ENCODE results near the gene AMPH. TPM values are rescaled to one million over a fixed set of nuclear protein-coding genes. Genes with fewer than 3 reads are reported as not detected.

The AMPH gene
- total RNA-seq, 3 donors from 2014 or later: 0.41 to 3.2 (median 1.2) TPM

DNA sequence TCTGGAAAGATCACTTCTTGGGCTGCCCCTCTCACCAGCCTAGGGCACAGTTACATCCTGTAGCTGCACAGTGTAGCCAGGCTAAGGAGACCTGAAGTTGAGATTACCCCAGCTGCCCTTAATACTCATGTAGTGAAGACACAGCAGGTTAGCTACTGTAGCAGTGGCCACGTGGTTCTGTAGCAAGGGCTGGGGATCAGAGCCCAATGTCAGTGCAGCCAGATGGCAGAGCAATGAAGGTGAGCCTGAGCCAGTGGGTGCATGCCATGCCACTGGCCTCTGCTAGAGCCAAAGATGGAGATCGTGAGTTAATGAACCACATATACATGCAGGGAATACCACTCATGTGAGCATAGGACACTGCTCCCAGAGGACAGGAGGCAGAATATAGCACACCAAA is 15.5 kb downstream of the AMPH start:
- intact Hi-C loops (cut with DNase I, micrococcal nuclease): no loop called here

DNA sequence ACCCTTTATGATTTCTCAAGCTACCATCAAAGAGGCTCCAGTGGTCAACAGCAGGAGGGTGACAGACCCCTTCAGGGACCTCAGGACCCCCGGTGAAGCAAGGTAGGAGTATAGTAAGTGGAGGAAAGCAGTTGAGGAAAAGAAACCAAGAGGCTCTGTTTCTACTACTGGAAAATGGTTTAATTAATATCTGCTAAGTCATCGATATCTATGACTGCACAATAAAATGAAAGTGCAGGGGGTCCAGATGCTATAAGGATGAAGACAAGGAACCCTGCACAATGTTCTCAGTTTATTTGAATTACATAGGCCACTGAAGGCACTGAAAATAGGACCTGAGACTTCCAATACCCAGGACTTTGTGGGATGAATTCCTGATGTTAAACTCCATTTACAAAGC is 23.7 kb downstream of the AMPH start:
- TF ChIP-seq, protein P1, sequence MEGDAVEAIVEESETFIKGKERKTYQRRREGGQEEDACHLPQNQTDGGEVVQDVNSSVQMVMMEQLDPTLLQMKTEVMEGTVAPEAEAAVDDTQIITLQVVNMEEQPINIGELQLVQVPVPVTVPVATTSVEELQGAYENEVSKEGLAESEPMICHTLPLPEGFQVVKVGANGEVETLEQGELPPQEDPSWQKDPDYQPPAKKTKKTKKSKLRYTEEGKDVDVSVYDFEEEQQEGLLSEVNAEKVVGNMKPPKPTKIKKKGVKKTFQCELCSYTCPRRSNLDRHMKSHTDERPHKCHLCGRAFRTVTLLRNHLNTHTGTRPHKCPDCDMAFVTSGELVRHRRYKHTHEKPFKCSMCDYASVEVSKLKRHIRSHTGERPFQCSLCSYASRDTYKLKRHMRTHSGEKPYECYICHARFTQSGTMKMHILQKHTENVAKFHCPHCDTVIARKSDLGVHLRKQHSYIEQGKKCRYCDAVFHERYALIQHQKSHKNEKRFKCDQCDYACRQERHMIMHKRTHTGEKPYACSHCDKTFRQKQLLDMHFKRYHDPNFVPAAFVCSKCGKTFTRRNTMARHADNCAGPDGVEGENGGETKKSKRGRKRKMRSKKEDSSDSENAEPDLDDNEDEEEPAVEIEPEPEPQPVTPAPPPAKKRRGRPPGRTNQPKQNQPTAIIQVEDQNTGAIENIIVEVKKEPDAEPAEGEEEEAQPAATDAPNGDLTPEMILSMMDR (IDR thresholded peaks at IDR 0.05): no peak
- DNase-seq (no peak), ATAC-seq (no peak)
- Histone ChIP-seq H3K36me3 (ENCODE audit: low read depth) (no peaks in the 10 kb centered on the region), H3K4me1 (ENCODE audit: low read depth) (no peaks in the 10 kb centered on the region), H3K9me3 (no peaks in the 10 kb centered on the region), H3K4me3 (no peak overlapping the region)
- intact Hi-C loops (cut with DNase I, micrococcal nuclease): no loop called here

More for the DNA sequence above, 15.5 kb downstream of the AMPH start:
- ATAC-seq (no peak), DNase-seq (no peak)
- TF ChIP-seq, protein P1 (IDR thresholded peaks at IDR 0.05): no peak
- H3K36me3 ChIP-seq (ENCODE audit: low read depth): no peaks in the 10 kb centered on the region
- H3K4me1 ChIP-seq (ENCODE audit: low read depth): no peaks in the 10 kb centered on the region
- no peak overlapping the region for H3K4me3 ChIP-seq
- H3K9me3 ChIP-seq: no peaks in the 10 kb centered on the region

DNA sequence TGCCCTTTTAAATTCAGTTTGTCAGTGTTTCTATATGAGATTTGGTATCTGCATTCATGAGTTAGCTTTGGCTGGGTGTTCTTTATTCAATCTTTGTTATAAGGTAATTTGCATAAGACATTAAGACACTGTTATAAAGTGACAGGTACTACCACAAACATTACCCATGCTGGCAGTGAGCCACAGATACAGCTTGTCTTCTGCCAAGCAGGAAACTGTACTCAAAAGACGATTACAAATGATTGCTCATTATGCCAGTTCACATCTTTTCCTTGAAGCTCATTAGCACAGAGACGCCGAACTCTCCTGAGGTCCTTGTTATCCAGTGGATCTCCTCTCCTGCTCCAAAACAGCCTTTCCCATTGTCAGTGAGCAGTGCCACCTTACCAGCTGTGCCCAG is 30.4 kb downstream of the AMPH start:
- Histone ChIP-seq H3K4me3 (no peak overlapping the region), H3K9me3 (no peaks in the 10 kb centered on the region), H3K4me1 (ENCODE audit: low read depth) (no peaks in the 10 kb centered on the region), H3K36me3 (ENCODE audit: low read depth) (no peaks in the 10 kb centered on the region)
- TF ChIP-seq, protein P1 (IDR thresholded peaks at IDR 0.05): no peak
- intact Hi-C loops (cut with DNase I, micrococcal nuclease): no loop called here
- ATAC-seq (no peak), DNase-seq (peak in 1 of 3 donors; percentile 16)

DNA sequence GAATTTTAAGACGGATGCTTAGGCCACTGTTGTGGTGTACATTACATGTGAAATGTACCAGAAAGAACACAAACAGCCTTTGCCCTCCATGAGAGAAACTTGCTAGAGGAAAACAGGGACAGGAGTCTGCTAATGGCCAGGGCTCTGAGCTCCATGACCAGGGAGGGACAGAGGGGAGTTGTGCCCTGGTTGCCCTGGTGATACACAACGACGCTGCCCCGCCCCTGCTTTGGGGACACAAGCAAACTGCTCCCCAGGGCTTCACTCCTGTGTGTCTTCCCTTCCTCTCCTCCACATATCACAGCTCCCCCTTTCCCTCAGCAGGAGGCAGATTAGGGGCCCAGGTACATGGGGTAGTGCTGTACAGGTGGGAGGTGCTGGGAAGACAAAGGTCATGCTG is 36.2 kb downstream of the AMPH start:
- ATAC-seq (no peak), DNase-seq (no peak)
- Histone ChIP-seq H3K4me1 (ENCODE audit: low read depth) (no peaks in the 10 kb centered on the region), H3K4me3 (no peak overlapping the region), H3K36me3 (ENCODE audit: low read depth) (no peaks in the 10 kb centered on the region), H3K9me3 (no peaks in the 10 kb centered on the region)
- intact Hi-C loops (cut with DNase I, micrococcal nuclease): no loop called here
- TF ChIP-seq, protein P1 (IDR thresholded peaks at IDR 0.05): no peak

DNA sequence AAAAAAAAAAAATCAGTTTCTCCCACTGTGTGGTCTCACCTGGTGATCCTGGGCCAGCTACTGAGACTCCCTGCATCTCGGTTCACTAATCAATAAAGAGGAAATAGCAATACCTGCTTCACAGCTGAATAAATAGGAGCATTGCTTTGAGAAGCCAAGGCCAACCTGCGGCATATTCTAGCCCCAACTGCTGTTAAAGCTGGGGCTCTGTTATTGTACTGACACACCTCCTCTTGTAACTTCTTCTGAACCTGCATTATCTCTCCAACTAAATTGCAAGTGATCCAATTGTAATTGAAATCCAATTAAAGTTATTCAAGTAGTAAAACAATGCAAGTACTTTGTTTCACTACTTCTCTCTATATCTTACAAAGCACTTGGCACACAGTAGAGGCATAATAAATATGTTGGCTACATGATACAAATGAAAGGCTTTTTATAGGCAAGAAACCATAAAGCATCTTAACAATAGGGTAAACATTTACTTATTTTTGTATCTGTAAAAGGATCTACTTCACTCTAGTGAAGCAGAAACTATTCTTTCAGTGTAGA is 38.4 kb downstream of the AMPH start:
- Histone ChIP-seq H3K36me3 (ENCODE audit: low read depth) (no peaks in the 10 kb centered on the region), H3K4me3 (no peak overlapping the region), H3K9me3 (no peaks in the 10 kb centered on the region), H3K4me1 (ENCODE audit: low read depth) (no peaks in the 10 kb centered on the region)
- peak; percentile 66 for ATAC-seq
- intact Hi-C loops (cut with DNase I, micrococcal nuclease): no loop called here
- TF ChIP-seq, protein P1 (IDR thresholded peaks at IDR 0.05): no peak
- no peak for DNase-seq
